Esophagus (tissue), 2 donors: ENCODE measurements around the gene LPCAT3. TPM values are rescaled to one million over a fixed set of nuclear protein-coding genes. Genes with fewer than 3 reads are reported as not detected.

Source experiments
- H3K27ac ChIP-seq, 2 donors: one replicate each; pipeline ENCODE4 v1.5.1; 2013; ENCODE audit warnings: low read depth in 2 of 2, mild to moderate bottlenecking in 2 of 2, inconsistent platforms in 1 of 2, low read length in 1 of 2, moderate library complexity in 1 of 2
- H3K27me3 ChIP-seq, 2 donors: one replicate each; pipeline ENCODE4 v1.6.1; 2013; ENCODE audit warnings: low read length in 2 of 2, control low read depth in 1 of 2, mild to moderate bottlenecking in 1 of 2; ENCODE audit not compliant: insufficient read depth in 2 of 2, control insufficient read depth in 1 of 2
- H3K36me3 ChIP-seq, 2 donors: one replicate each; pipeline ENCODE4 v1.6.1; 2013; ENCODE audit warnings: low read length in 1 of 2; ENCODE audit not compliant: control insufficient read depth in 2 of 2, insufficient read depth in 2 of 2
- H3K4me1 ChIP-seq, 2 donors: one replicate each; pipeline ENCODE4 v1.6.1; 2013; ENCODE audit warnings: low read length in 1 of 2; ENCODE audit not compliant: control insufficient read depth in 2 of 2, insufficient read depth in 2 of 2
- H3K4me3 ChIP-seq, 2 donors: one replicate each; pipeline ENCODE4 v1.5.1; 2013; ENCODE audit warnings: low read length in 2 of 2, mild to moderate bottlenecking in 2 of 2, low read depth in 1 of 2, moderate library complexity in 1 of 2
- H3K9me3 ChIP-seq, 2 donors: one replicate each; pipeline ENCODE4 v1.6.1; 2013; ENCODE audit warnings: mild to moderate bottlenecking in 2 of 2, low read depth in 1 of 2, low read length in 1 of 2, moderate library complexity in 1 of 2; ENCODE audit not compliant: control insufficient read depth in 2 of 2, insufficient read depth in 1 of 2
- WGBS, 2 donors: extraction: QIAGEN DNeasy Blood & Tissue Kit; methylation state at CpG; one replicate each; pipeline ENCODE4 v1.1.7; 2013; 5-methylcytosine and 5-hydroxymethylcytosine counted together
- polyA plus RNA-seq, 2 donors: library from polyadenylated mRNA; stranded (reverse); fragments of 200-250 nt; gene quantifications; one replicate each; pipeline ENCODE4 v1.2.3, GENCODE V29; 2013
- donor health status: healthy with polysubstance abuse.
- donor health status: Bipolar disorder and iron deficiency.

Gene LPCAT3
- polyA plus RNA-seq, 2 donors, result 15.7 to 27.0 TPM

DNA sequence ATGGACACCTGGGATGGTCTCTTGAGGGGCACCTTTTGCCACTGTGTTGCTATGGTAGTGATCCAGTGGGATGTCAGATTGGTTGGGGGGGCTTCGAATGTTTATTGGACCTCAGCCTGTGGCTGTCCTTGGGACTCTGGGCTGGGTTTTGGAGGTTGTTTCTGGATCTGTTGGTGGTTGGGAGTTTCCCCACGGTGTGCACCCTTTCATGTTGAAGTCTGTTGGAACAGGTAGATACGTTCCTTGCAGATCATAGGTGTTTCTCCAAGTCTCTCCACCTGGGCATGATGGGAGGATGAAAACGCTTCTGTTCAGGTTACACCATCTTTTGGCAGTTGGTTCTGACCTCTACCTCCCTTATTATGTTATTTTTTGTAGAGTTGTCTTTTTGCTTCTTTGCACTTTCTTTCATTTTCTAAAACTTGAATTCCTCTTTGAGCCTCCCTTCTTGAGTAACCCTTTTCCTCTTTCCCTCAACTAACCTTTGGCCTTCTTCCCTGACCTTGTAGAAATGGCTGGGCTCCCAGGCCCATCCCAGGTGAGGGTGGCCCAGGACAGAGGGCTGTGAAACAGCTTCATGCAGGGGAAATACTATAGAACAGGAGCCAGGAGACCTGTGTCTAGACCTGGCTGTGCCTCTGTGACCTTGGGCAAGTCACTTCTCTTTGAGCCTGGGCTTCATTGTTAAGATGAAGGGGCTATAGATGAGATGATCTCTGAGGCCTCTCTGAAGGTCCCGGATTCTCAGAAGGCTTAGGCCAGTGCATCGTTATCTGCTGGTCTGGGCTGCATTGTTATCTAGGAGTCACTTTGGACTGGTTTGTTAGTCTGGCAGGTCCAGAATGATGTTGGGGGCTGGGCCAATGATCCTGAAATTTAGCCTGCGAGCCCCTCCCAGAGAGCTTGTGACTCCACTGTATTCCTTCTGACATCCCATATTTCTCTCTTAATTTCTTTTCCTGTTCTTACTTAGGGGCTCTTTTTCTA, 88.5 kb downstream of the LPCAT3 start:
- Histone ChIP-seq H3K4me3 (peak overlapping the region; percentile 66 to 97), H3K27ac (peak overlapping the region; percentile 94 to 98), H3K4me1 (peaks cover 0 to 22% of the 10 kb centered on the region in 2 donors), H3K9me3 (no peaks in the 10 kb centered on the region), H3K36me3 (peaks cover 0 to 6% of the 10 kb centered on the region in 2 donors), H3K27me3 (no peaks in the 10 kb centered on the region)
- 36 to 45% methylated on average over 7 of the region's 7 CpGs for WGBS, 2 donors

DNA sequence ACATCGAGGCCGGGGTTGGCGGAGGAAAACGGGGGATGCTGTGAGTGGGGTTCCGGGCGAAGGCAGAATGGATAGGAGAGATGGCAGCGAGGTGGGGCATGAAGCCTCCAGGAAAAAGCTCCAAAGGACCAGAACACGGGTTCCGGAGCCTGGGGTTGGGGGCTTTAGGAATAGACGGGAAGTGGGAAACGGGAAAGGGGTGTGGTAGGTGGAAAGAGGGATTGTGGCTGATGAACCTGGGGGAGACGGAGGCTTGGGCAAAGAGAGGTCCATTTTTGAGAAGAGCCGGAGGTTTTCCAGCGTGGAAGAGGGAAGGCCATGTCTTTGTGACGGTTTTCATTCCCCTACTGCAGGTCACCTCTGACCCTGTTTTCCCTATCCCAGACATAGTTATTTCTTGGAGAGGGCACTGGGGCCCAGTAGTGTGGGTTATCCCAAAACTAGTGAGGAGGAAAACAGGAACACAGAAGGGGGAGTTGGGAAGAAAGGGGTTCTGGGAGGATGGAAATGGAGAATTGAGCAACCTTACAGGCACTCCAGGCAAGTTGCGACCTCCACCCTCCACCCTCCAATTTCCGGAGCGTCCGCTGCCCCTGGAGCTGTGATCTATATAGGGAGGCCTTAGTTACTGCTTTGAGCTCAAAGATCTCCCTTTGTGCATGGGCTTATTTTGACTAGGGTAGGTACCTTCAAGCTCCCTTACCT, 89.4 kb downstream of the LPCAT3 start:
- Histone ChIP-seq H3K9me3 (no peaks in the 10 kb centered on the region), H3K4me3 (peak overlapping the region; percentile 66 to 97), H3K27me3 (no peaks in the 10 kb centered on the region), H3K4me1 (peaks cover 0 to 26% of the 10 kb centered on the region in 2 donors), H3K27ac (peak overlapping the region; percentile 94 to 98), H3K36me3 (peaks cover 0 to under 1% of the 10 kb centered on the region in 2 donors)
- 8 to 11% methylated on average over 19 of the region's 19 CpGs for WGBS, 2 donors

DNA sequence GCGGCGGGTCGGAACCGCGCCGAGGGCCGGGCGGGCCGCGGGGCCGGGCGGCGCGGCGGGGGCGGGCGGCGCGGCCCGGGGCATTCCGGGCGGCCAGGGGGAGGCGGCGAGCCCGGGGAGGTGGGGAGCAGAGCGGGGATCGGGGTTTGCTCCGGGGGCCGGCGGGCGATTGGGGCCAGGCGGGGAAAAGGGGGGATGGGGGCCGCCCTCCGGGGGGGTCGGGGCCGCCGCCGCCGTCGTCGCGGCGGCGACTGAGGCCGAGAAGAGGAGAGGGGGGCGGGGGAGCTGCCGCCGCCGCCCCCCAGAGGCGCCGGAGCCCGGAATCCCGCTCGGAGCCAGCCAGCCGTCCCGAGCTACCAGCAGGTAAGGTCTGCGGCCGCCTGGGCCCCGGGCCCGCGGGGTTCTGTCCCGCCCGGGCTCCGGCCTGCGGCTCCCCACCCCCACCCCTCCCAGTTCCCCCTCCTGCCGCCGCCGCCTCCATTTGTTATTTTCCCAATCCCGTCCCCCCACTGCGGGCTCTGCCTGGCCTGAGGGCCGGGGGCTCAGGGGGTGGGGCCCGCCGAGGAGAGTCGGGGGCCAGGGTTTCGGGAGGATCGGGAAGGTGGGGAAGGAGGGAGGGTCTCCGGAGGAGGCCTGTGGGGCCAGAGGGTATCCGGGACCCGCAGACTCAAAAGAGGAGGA, 90.1 kb downstream of the LPCAT3 start:
- H3K36me3 ChIP-seq, result no peaks in the 10 kb centered on the region
- peaks cover 0 to 26% of the 10 kb centered on the region in 2 donors for H3K4me1 ChIP-seq
- H3K4me3 ChIP-seq, result peak overlapping the region; percentile 66 to 97
- 0 to 1% methylated on average over 16 to 79 of the region's 79 CpGs for WGBS, 2 donors
- no peaks in the 10 kb centered on the region for H3K9me3 ChIP-seq
- H3K27ac ChIP-seq, result peak overlapping the region; percentile 94 to 98
- no peaks in the 10 kb centered on the region for H3K27me3 ChIP-seq

DNA sequence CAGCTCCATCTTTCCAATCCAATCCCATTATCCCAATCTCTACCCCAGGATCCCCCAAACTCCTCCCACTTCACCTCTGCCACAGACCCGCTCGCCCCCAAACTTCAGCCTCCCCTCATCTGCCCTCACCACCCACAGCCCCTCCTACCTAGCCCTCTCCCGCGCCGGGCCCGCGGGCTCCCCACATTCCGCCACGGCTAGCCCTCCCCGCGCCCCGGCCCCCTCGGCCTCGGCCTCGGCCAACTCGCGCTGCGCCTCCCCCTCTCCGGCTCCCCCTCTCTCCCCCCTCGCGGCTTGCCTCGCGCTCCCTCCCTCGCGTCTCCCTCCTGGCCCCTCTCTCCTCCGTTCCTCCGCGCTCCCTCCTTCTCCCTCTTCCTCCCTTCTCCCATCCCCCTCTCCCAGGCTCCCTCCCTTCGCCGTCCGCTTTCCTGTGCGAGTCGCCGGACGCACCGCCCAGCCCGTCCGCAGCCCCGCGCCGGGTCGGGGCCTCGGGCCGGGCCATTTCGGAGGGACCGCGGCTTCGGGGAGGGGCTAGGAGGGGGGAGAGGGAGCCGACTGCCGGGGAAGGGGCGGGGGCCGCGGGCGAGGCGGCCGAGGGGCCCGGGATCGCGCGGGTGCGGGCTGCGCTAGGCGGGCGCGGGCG, 90.8 kb downstream of the LPCAT3 start, which contains the start of gene ATN1:
ATN1 (plus strand) TSS at position 581 of the 643 bp plus-strand sequence. CDS start 6,043 bp downstream, outside the sequence.
- Histone ChIP-seq H3K4me3 (peak within 1 kb of the TSS; percentile 78 to 97), H3K27me3 (no peaks in the 10 kb centered on the region), H3K36me3 (no peaks in the 10 kb centered on the region), H3K27ac (peak within 1 kb of the TSS; percentile 94 to 98), H3K4me1 (peaks cover 0 to 26% of the 10 kb centered on the region in 2 donors), H3K9me3 (no peaks in the 10 kb centered on the region)
- 0 to 1% methylated on average over 62 to 66 of the region's 66 CpGs for whole genome bisulfite sequencing, 2 donors

Other genes with a start within 250 kb of the LPCAT3 start
- gene LAG3, start 246.0 kb downstream of the LPCAT3 start, polyA plus RNA-seq, result 1 to 10 TPM in 1 of 2 donors, under 1 TPM in 1; 0.88 to 1.1 TPM
- 1 to 10 TPM; 1.4 to 2.3 TPM for gene CD4, start 228.9 kb downstream of the LPCAT3 start, polyA plus RNA-seq
- gene GPR162, start 196.7 kb downstream of the LPCAT3 start, polyA plus RNA-seq, result 1 to 10 TPM; 2.1 to 2.5 TPM
- gene P3H3, start 190.1 kb downstream of the LPCAT3 start, polyA plus RNA-seq, result 1 to 10 TPM; 3.4 to 3.9 TPM
- gene GNB3, start 177.6 kb downstream of the LPCAT3 start, polyA plus RNA-seq, result 1 to 10 TPM; 1.1 to 1.3 TPM
- gene CDCA3, start 167.2 kb downstream of the LPCAT3 start, polyA plus RNA-seq, result 10 to 100 TPM; 14.6 to 19.3 TPM
- 10 to 100 TPM; 21.4 to 40.7 TPM for gene USP5, start 166.3 kb downstream of the LPCAT3 start, polyA plus RNA-seq
- 100 to 1,000 TPM; 404 to 939 TPM for gene TPI1, start 150.9 kb downstream of the LPCAT3 start, polyA plus RNA-seq
- 1 to 10 TPM; 5.7 to 7.0 TPM for gene SPSB2, start 145.2 kb downstream of the LPCAT3 start, polyA plus RNA-seq
- gene LRRC23, start 113.7 kb downstream of the LPCAT3 start, polyA plus RNA-seq, result 1 to 10 TPM; 3.3 to 3.6 TPM
- 1 to 10 TPM; 6.7 to 9.0 TPM for gene ENO2, start 103.9 kb downstream of the LPCAT3 start, polyA plus RNA-seq
- 10 to 100 TPM; 34.9 to 63.5 TPM for gene ATN1, start 90.5 kb downstream of the LPCAT3 start, polyA plus RNA-seq
- gene RNU7-1, start 74.7 kb downstream of the LPCAT3 start, polyA plus RNA-seq, result not detected
- gene C12orf57, start 74.5 kb downstream of the LPCAT3 start, polyA plus RNA-seq, result 100 to 1,000 TPM; 108 to 253 TPM
- 10 to 100 TPM; 19.1 to 38.3 TPM for gene PTPN6, start 67.1 kb downstream of the LPCAT3 start, polyA plus RNA-seq
- gene PHB2, start 47.8 kb downstream of the LPCAT3 start, polyA plus RNA-seq, result 100 to 1,000 TPM in 1 of 2 donors, 10 to 100 TPM in 1; 68.5 to 161 TPM
- 10 to 100 TPM; 13.5 to 29.5 TPM for gene EMG1, start 47.6 kb downstream of the LPCAT3 start, polyA plus RNA-seq
- gene C1S, start 42.2 kb upstream of the LPCAT3 start, polyA plus RNA-seq, result 10 to 100 TPM; 26.6 to 80.5 TPM
- 10 to 100 TPM; 30.8 to 99.4 TPM for gene C1R, start 74.0 kb upstream of the LPCAT3 start, polyA plus RNA-seq
- 10 to 100 TPM; 14.7 to 18.0 TPM for gene C1RL, start 90.7 kb upstream of the LPCAT3 start, polyA plus RNA-seq
- gene RBP5, start 110.4 kb upstream of the LPCAT3 start, polyA plus RNA-seq, result 1 to 10 TPM in 1 of 2 donors, under 1 TPM in 1; 0.65 to 2.2 TPM
- 10 to 100 TPM in 1 of 2 donors, 1 to 10 TPM in 1; 5.3 to 12.0 TPM for gene CLSTN3, start 111.9 kb upstream of the LPCAT3 start, polyA plus RNA-seq
- 10 to 100 TPM in 1 of 2 donors, 1 to 10 TPM in 1; 8.1 to 14.5 TPM for gene PEX5, start 171.2 kb upstream of the LPCAT3 start, polyA plus RNA-seq